Stomach (tissue), 19 donors: Measurements from ENCODE around the gene TCN1. TPM values are rescaled to one million over a fixed set of nuclear protein-coding genes. Genes with fewer than 3 reads are reported as not detected.
"Not testable (repeated sequence)": the region's sequence is repeated elsewhere in the genome, so short reads cannot be mapped to it uniquely, and the experiment has no call there.

ENCODE experiments used
- DNase-seq, 2 donors: peaks; one replicate each; pipeline versions ENCODE4 v3.0.0 to v3.0.0-alpha.2; 2013 to 2019
- H3K27ac ChIP-seq, 5 donors: fragments of 200-600 bp in 4 of 5; sonication (generic) in 4 of 5; one replicate each; pipeline ENCODE4 v1.5.1; 2013 to 2019; ENCODE audit warnings: mild to moderate bottlenecking in 1 of 5, moderate library complexity in 1 of 5
- H3K27me3 ChIP-seq, 3 donors: fragments of 200-600 bp; sonication (generic); one replicate each; pipeline ENCODE4 v1.5.1; 2017 to 2019; ENCODE audit warnings: mixed run types in 1 of 3
- H3K36me3 ChIP-seq, 4 donors: fragments of 200-600 bp; sonication (generic); 1 replicate in 3 of 4; 2 replicates in 1 of 4; pipeline ENCODE4 v1.5.1; 2016 to 2019
- H3K4me1 ChIP-seq, 4 donors: fragments of 200-600 bp; sonication (generic); one replicate each; pipeline ENCODE4 v1.5.1; 2016 to 2019
- H3K4me3 ChIP-seq, 4 donors: fragments of 200-600 bp; sonication (generic) in 3 of 4; one replicate each; pipeline ENCODE4 v1.5.1; 2016 to 2019; ENCODE audit warnings: mild to moderate bottlenecking in 1 of 4
- H3K9me3 ChIP-seq, 4 donors: fragments of 200-600 bp; sonication (generic); one replicate each; pipeline ENCODE4 v1.5.1; 2016 to 2019
- CTCF ChIP-seq, 7 experiments: fragments of 450-650 bp in 4 of 7; fragments of 200-600 bp in 3 of 7; sonication (generic) in 3 of 7; IDR thresholded peaks; one replicate each; pipeline ENCODE4 v1.5.1; 2016 to 2019; ENCODE audit warnings: antibody characterized with exemption in 7 of 7, control low read depth in 2 of 7, mild to moderate bottlenecking in 1 of 7
- EP300 ChIP-seq: sonication (generic); formaldehyde crosslinking; IDR thresholded peaks from one replicate; pipeline ENCODE4 v1.6.1; 2017; ENCODE audit warnings: antibody characterized with exemption
- POLR2A ChIP-seq, 4 donors: fragments of 450-650 bp; IDR thresholded peaks; one replicate each; pipeline ENCODE4 v1.6.1; 2016; ENCODE audit warnings: antibody characterized with exemption in 4 of 4, control low read depth in 2 of 4, mild to moderate bottlenecking in 1 of 4, moderate library complexity in 1 of 4
- POLR2AphosphoS5 ChIP-seq, 3 donors: sonication (generic); formaldehyde crosslinking; IDR thresholded peaks; one replicate each; pipeline ENCODE4 v1.6.1; 2016; ENCODE audit warnings: antibody characterized with exemption in 3 of 3
- WGBS, 5 donors: extraction: QIAGEN DNeasy Blood & Tissue Kit in 3 of 5; methylation state at CpG; one replicate each; pipeline versions ENCODE4 v1.1.5 to v1.1.7; 2013 to 2018; 5-methylcytosine and 5-hydroxymethylcytosine counted together
- intact Hi-C: fragments of 100-400 bp; cut with DNase I; formaldehyde crosslinking; loops from one replicate; pipeline ENCODE4 v1.15.1; 2023; ENCODE audit warnings: low total_unique reads
- long read RNA-seq, 10 donors: transcript quantifications; one replicate each; lab custom pipeline, GENCODE V29; 2026
- polyA plus RNA-seq, 3 donors: library from polyadenylated mRNA; stranded (reverse); fragments of 200-250 nt; gene quantifications; one replicate each; pipeline ENCODE4 v1.2.3, GENCODE V29; 2013
- total RNA-seq, 5 donors: library from RNA; depleted of rRNA; stranded (reverse); fragments of >200 nt; gene quantifications; one replicate each; pipeline versions ENCODE4 v1.1.0 to v1.2.3, GENCODE V29; 2014 to 2016
- donor health status: healthy with polysubstance abuse.
- donor health status: Bipolar disorder and iron deficiency.
- donor health status: healthy.

The TCN1 gene
- 10 to 100 TPM in 2 of 5 donors, 1 to 10 TPM in 1, under 1 TPM in 1, not detected in 1; 0.58 to 77.1 (median 36.2) TPM for total RNA-seq
- polyA plus RNA-seq: 10 to 100 TPM; 14.2 to 48.7 (median 40.8) TPM
- long read RNA-seq, donor 1, partial matches to known transcripts: 0 of 2 reads
- long read RNA-seq, donor 1, other reads (novel, unspliced or antisense): 0 of 2 reads
- long read RNA-seq, donor 2, transcript TCN1-201 (9 exons, 1,582 nt): major isoform, 9 of 9 reads
- long read RNA-seq, donor 2, partial matches to known transcripts: 0 of 9 reads
- long read RNA-seq, donor 2, other reads (novel, unspliced or antisense): 0 of 9 reads
- long read RNA-seq, donor 3, partial matches to known transcripts: 0 of 1 reads
- long read RNA-seq, donor 3, other reads (novel, unspliced or antisense): 0 of 1 reads
- long read RNA-seq, donor 4: 0 reads
- long read RNA-seq, donor 5: 0 reads
- long read RNA-seq, donor 6, transcript TCN1-201 (9 exons, 1,582 nt): major isoform, 27 of 27 reads
- long read RNA-seq, donor 6, partial matches to known transcripts: 0 of 27 reads
- long read RNA-seq, donor 6, other reads (novel, unspliced or antisense): 0 of 27 reads
- long read RNA-seq, donor 7, transcript TCN1-201 (9 exons, 1,582 nt): major isoform, 7 of 7 reads
- long read RNA-seq, donor 7, partial matches to known transcripts: 0 of 7 reads
- long read RNA-seq, donor 7, other reads (novel, unspliced or antisense): 0 of 7 reads
- long read RNA-seq, donor 8, transcript TCN1-201 (9 exons, 1,582 nt): major isoform, 5 of 5 reads
- long read RNA-seq, donor 8, partial matches to known transcripts: 0 of 5 reads
- long read RNA-seq, donor 8, other reads (novel, unspliced or antisense): 0 of 5 reads
- long read RNA-seq, donor 9: 0 reads
- long read RNA-seq, donor 10, partial matches to known transcripts: 0 of 2 reads
- long read RNA-seq, donor 10, other reads (novel, unspliced or antisense): 0 of 2 reads

GRCh38 chr11:59866397-59866796 is at the start of gene TCN1:
Gene TCN1 (minus strand): TSS chr11:59866487. CDS start chr11:59866470, 17 bp downstream.
- H3K4me3 ChIP-seq: no peak within 1 kb of the TSS
- no peaks in the 10 kb centered on the region for H3K36me3 ChIP-seq
- H3K27ac ChIP-seq: peak within 1 kb of the TSS in 3 of 5 donors; percentile 24 to 74 (median 68)
- 34 to 51% (median 44%) methylated on average over 3 of the region's 3 CpGs for WGBS, 5 donors
- H3K27me3 ChIP-seq: no peaks in the 10 kb centered on the region
- peak in 1 of 2 donors; percentile 54 for DNase-seq
- H3K9me3 ChIP-seq: no peaks in the 10 kb centered on the region
- intact Hi-C loops: no loop called here
- TF ChIP-seq POLR2AphosphoS5 (IDR thresholded peaks at IDR 0.05) (no peak), POLR2A (IDR thresholded peaks at IDR 0.05) (no peak), EP300 (no peak), CTCF (IDR thresholded peaks at IDR 0.05) (no peak)
- peaks cover 0 to 22% (median 0%) of the 10 kb centered on the region in 4 donors for H3K4me1 ChIP-seq

- intact Hi-C loops, DNase-seq, H3K27me3 ChIP-seq, H3K36me3 ChIP-seq, H3K27ac ChIP-seq, H3K9me3 ChIP-seq, H3K4me1 ChIP-seq, H3K4me3 ChIP-seq: not testable (repeated sequence)
- 85 to 100% (median 90%) methylated on average over 2 of the region's 2 CpGs for WGBS, 5 donors
These were observed 37.3 kb upstream of the TCN1 start for GRCh38 chr11:59903569-59903968.

- no peaks in the 10 kb centered on the region for H3K36me3 ChIP-seq
- no peaks in the 10 kb centered on the region for H3K27me3 ChIP-seq
- TF ChIP-seq POLR2A (IDR thresholded peaks at IDR 0.05) (no peak), EP300 (no peak), POLR2AphosphoS5 (IDR thresholded peaks at IDR 0.05) (no peak), CTCF (IDR thresholded peaks at IDR 0.05) (no peak)
- no peak overlapping the region for H3K4me3 ChIP-seq
- intact Hi-C loops: no loop called here
- no peaks in the 10 kb centered on the region for H3K9me3 ChIP-seq
- peaks cover 0 to 6% (median 0%) of the 10 kb centered on the region in 4 donors for H3K4me1 ChIP-seq
- 15 to 55% (median 28%) methylated on average over 1 of the region's 1 CpG for WGBS, 5 donors
- peak in 1 of 2 donors; percentile 41 for DNase-seq
- H3K27ac ChIP-seq: no peak overlapping the region
These were observed 35.0 kb upstream of the TCN1 start for GRCh38 chr11:59901306-59901705.

GRCh38 chr11:59900366-59901126 is 34.3 kb upstream of the TCN1 start:
- peaks cover 0 to 6% (median 0%) of the 10 kb centered on the region in 4 donors for H3K4me1 ChIP-seq
- no peak for DNase-seq
- 76 to 84% (median 77%) methylated on average over 6 of the region's 6 CpGs for WGBS, 5 donors
- H3K9me3 ChIP-seq: no peaks in the 10 kb centered on the region
- H3K36me3 ChIP-seq: no peaks in the 10 kb centered on the region
- intact Hi-C loops: no loop called here
- no peak overlapping the region for H3K4me3 ChIP-seq
- H3K27me3 ChIP-seq: no peaks in the 10 kb centered on the region
- H3K27ac ChIP-seq: no peak overlapping the region
- TF ChIP-seq CTCF (IDR thresholded peaks at IDR 0.05) (no peak), POLR2A (IDR thresholded peaks at IDR 0.05) (no peak), EP300 (no peak), POLR2AphosphoS5 (IDR thresholded peaks at IDR 0.05) (no peak)
